Hepatocyte (in vitro differentiated cells): ENCODE data around the gene TACSTD2. TPM values are rescaled to one million over a fixed set of nuclear protein-coding genes. Genes with fewer than 3 reads are reported as not detected.
"Not testable (repeated sequence)": the region's sequence is repeated elsewhere in the genome, so short reads cannot be mapped to it uniquely, and the experiment has no call there.

Source experiments
- DNase-seq: peaks from one replicate; pipeline ENCODE4 v3.0.0-alpha.2; 2016; ENCODE audit warnings: low spot score
- H2AFZ ChIP-seq: fragments of 200-600 bp; sonication (generic); 2 replicates; pipeline ENCODE4 v1.6.0; 2016; ENCODE audit warnings: antibody characterized with exemption, mild to moderate bottlenecking
- H3K27ac ChIP-seq: fragments of 200-600 bp; sonication (generic); 2 replicates; pipeline ENCODE4 v1.5.1; 2016; ENCODE audit warnings: mild to moderate bottlenecking
- H3K27me3 ChIP-seq: fragments of 200-600 bp; sonication (generic); 2 replicates; pipeline ENCODE4 v1.6.1; 2016
- H3K36me3 ChIP-seq: fragments of 200-600 bp; sonication (generic); replicated peaks from 2 replicates; pipeline ENCODE4 v1.5.1; 2016; ENCODE audit warnings: low read depth; ENCODE audit not compliant: insufficient read depth
- H3K4me1 ChIP-seq: fragments of 200-600 bp; sonication (generic); 2 replicates; pipeline ENCODE4 v1.5.1; 2016; ENCODE audit warnings: mild to moderate bottlenecking, moderate library complexity; ENCODE audit not compliant: insufficient read depth
- H3K4me2 ChIP-seq: fragments of 200-600 bp; sonication (generic); 2 replicates; pipeline ENCODE4 v1.6.0; 2016
- H3K4me3 ChIP-seq: fragments of 200-600 bp; sonication (generic); 2 replicates; pipeline ENCODE4 v1.5.1; 2016; ENCODE audit warnings: mild to moderate bottlenecking
- H3K79me2 ChIP-seq: fragments of 200-600 bp; sonication (generic); 2 replicates; pipeline ENCODE4 v1.6.0; 2017; ENCODE audit warnings: mild to moderate bottlenecking
- H3K9me2 ChIP-seq: fragments of 200-600 bp; sonication (generic); replicated peaks from 2 replicates; pipeline ENCODE4 v1.6.0; 2017; ENCODE audit warnings: mild to moderate bottlenecking; ENCODE audit not compliant: insufficient read depth
- H3K9me3 ChIP-seq: fragments of 200-600 bp; sonication (generic); 2 replicates; pipeline ENCODE4 v1.5.1; 2016; ENCODE audit warnings: low read depth, mild to moderate bottlenecking
- H4K20me1 ChIP-seq: fragments of 200-600 bp; sonication (generic); 2 replicates; pipeline ENCODE4 v1.6.0; 2016; ENCODE audit warnings: mild to moderate bottlenecking; ENCODE audit not compliant: insufficient read depth, poor library complexity, severe bottlenecking
- CTCF ChIP-seq: fragments of 200-600 bp; sonication (generic); IDR thresholded peaks from 2 replicates; pipeline ENCODE4 v1.5.1; 2016; ENCODE audit warnings: antibody characterized with exemption, mild to moderate bottlenecking; ENCODE audit not compliant: poor library complexity
- EZH2 ChIP-seq: fragments of 200-600 bp; sonication (generic); IDR thresholded peaks from 2 replicates; pipeline ENCODE4 v1.6.1; 2016; ENCODE audit warnings: antibody characterized with exemption, mild to moderate bottlenecking, borderline replicate concordance
- EZH2phosphoT487 ChIP-seq: fragments of 200-600 bp; sonication (generic); IDR thresholded peaks from one replicate; pipeline ENCODE4 v1.6.1; 2018; ENCODE audit warnings: antibody characterized with exemption, mild to moderate bottlenecking, low read depth, moderate library complexity; ENCODE audit not compliant: unreplicated experiment, severe bottlenecking
- WGBS: methylation state at CpG from one replicate; pipeline ENCODE4 v1.1.6; 2016; ENCODE audit warnings: low lambda C conversion rate; ENCODE audit errors: missing lambda C conversion rate; 5-methylcytosine and 5-hydroxymethylcytosine counted together
- polyA plus RNA-seq: library from polyadenylated mRNA; unstranded; fragments of >200 nt; fragmentation: Nextera tagmentation; extraction: Ambion mirVana; gene quantifications from 2 replicates; pipeline ENCODE4 v1.2.1, GENCODE V29; 2016
- total RNA-seq: library from RNA; depleted of rRNA; stranded (reverse); fragments of >200 nt; gene quantifications from 2 replicates; pipeline ENCODE4 v1.2.3, GENCODE V29; 2014

TACSTD2 gene
- total and polyA plus RNA-seq, 2 experiments from 2014 or later, result 6.7 to 21.7 TPM

- Histone ChIP-seq H3K9me3 (no peaks in the 10 kb centered on the region), H3K4me1 (peaks cover 10% of the 10 kb centered on the region), H4K20me1 (no peaks in the 10 kb centered on the region), H3K9me2 (no peaks in the 10 kb centered on the region), H3K36me3 (no peaks in the 10 kb centered on the region), H2AFZ (no peak overlapping the region), H3K79me2 (peaks cover 13% of the 10 kb centered on the region), H3K27ac (no peak overlapping the region), H3K4me3 (no peak overlapping the region), H3K27me3 (no peaks in the 10 kb centered on the region), H3K4me2 (peak overlapping the region; percentile 9)
- DNase-seq, result no peak
- WGBS, result 42% methylated on average over 2 of the region's 2 CpGs
- TF ChIP-seq EZH2 (no peak), EZH2phosphoT487 (no peak), CTCF (no peak)
Measured at GRCh38 chr1:58539553-58539952, 37.5 kb downstream of the TACSTD2 start.

GRCh38 chr1:58538821-58539220, 38.2 kb downstream of the TACSTD2 start:
- Histone ChIP-seq H3K9me3 (no peaks in the 10 kb centered on the region), H3K27me3 (no peaks in the 10 kb centered on the region), H3K4me1 (peaks cover 10% of the 10 kb centered on the region), H3K4me3 (no peak overlapping the region), H3K9me2 (no peaks in the 10 kb centered on the region), H3K27ac (no peak overlapping the region), H3K36me3 (no peaks in the 10 kb centered on the region), H4K20me1 (no peaks in the 10 kb centered on the region), H3K4me2 (peak overlapping the region; percentile 9), H3K79me2 (peaks cover 5% of the 10 kb centered on the region), H2AFZ (no peak overlapping the region)
- DNase-seq, result no peak
- TF ChIP-seq CTCF (no peak), EZH2 (no peak), EZH2phosphoT487 (no peak)
- 54% methylated on average over 3 of the region's 3 CpGs for WGBS

GRCh38 chr1:58531842-58532241, 45.2 kb downstream of the TACSTD2 start:
- not testable (repeated sequence) for H3K36me3 ChIP-seq, H3K9me3 ChIP-seq, H3K4me2 ChIP-seq, H4K20me1 ChIP-seq, H3K4me3 ChIP-seq, H2AFZ ChIP-seq, DNase-seq, H3K79me2 ChIP-seq, H3K9me2 ChIP-seq, H3K27ac ChIP-seq, H3K27me3 ChIP-seq, H3K4me1 ChIP-seq
- 81% methylated on average over 1 of the region's 1 CpG for WGBS

GRCh38 chr1:58529284-58529683, 47.8 kb downstream of the TACSTD2 start:
- Histone ChIP-seq H2AFZ (no peak overlapping the region), H3K27me3 (no peaks in the 10 kb centered on the region), H3K9me2 (no peaks in the 10 kb centered on the region), H3K4me2 (no peak overlapping the region), H3K4me1 (no peaks in the 10 kb centered on the region), H4K20me1 (no peaks in the 10 kb centered on the region), H3K27ac (no peak overlapping the region), H3K4me3 (no peak overlapping the region), H3K36me3 (no peaks in the 10 kb centered on the region), H3K79me2 (no peaks in the 10 kb centered on the region), H3K9me3 (no peaks in the 10 kb centered on the region)
- 95% methylated on average over 1 of the region's 1 CpG for WGBS
- no peak for DNase-seq
- TF ChIP-seq EZH2phosphoT487 (no peak), CTCF (no peak), EZH2 (no peak)
